HG03354 (cell line): ENCODE measurements around the gene AK2.

ENCODE experiments used
- ATAC-seq: cut with Tn5 transposase; IDR thresholded peaks from one replicate; pipeline ENCODE4 v1.9.1; 2021; ENCODE audit warnings: mild to moderate bottlenecking; ENCODE audit not compliant: unreplicated experiment, poor library complexity, severe bottlenecking

The AK2 gene

GRCh38 chr1:32960342-32960741, 76.3 kb downstream of the AK2 start:
- no peak for ATAC-seq

GRCh38 chr1:32958827-32959226, 77.9 kb downstream of the AK2 start:
- no peak for ATAC-seq
